ENCODE measurements around the gene MUC5B. TPM values are rescaled to one million over a fixed set of nuclear protein-coding genes. Genes with fewer than 3 reads are reported as not detected.

MUC5B gene
- total and polyA plus RNA-seq, 2 of the 13 experiments (the other 11 are each of a cell fraction or from before 2014, with no cell fraction given), result 0.01 TPM; not detected in 1

GRCh38 chr11:1224491-1225385 is 1.9 kb downstream of the MUC5B start (continued):
- no peak for TF ChIP-seq ZNF407 (CRISPR knock-in tag; IDR thresholded peaks at IDR 0.05; ENCODE audit: not compliant biosample characterization)

Measured in HepG2 (cell line).